Activated CD4-positive, alpha-beta memory T cell treated with anti-CD3 and anti-CD28 coated beads, Interleukin-2, amount 10 ng/mL, durations not matched to agents 7 days and 5 days (primary cell): ENCODE results near the gene C1orf94. TPM values are rescaled to one million over a fixed set of nuclear protein-coding genes. Genes with fewer than 3 reads are reported as not detected.

ENCODE experiments used
- CTCF ChIA-PET: fragments of 350-600 bp; sonication (Branson Sonifier 250); formaldehyde crosslinking; loops from one replicate; lab custom pipeline; 2021; ENCODE audit warnings: antibody characterized with exemption, inconsistent platforms; lab: Charles Lee
- POLR2A ChIA-PET: fragments of 350-600 bp; sonication (Branson Sonifier 250); formaldehyde crosslinking; loops from one replicate; lab custom pipeline; 2021; ENCODE audit warnings: antibody characterized with exemption; lab: Charles Lee
- DNase-seq: peaks from one replicate; pipeline ENCODE4 v3.0.0-alpha.2; 2020
- H3K27ac Mint-ChIP-seq: one replicate; pipeline ENCODE4 v1.8.0; 2021; ENCODE audit warnings: mild to moderate bottlenecking, mixed read lengths
- H3K27me3 Mint-ChIP-seq: one replicate; pipeline ENCODE4 v1.8.0; 2021; ENCODE audit warnings: mixed read lengths
- H3K36me3 Mint-ChIP-seq: one replicate; pipeline ENCODE4 v1.8.0; 2021; ENCODE audit warnings: low read depth, mixed read lengths
- H3K4me1 Mint-ChIP-seq: one replicate; pipeline ENCODE4 v1.8.0; 2021; ENCODE audit warnings: mixed read lengths
- H3K4me3 Mint-ChIP-seq: one replicate; pipeline ENCODE4 v1.8.0; 2021; ENCODE audit warnings: mild to moderate bottlenecking, mixed read lengths
- H3K9me3 Mint-ChIP-seq: one replicate; pipeline ENCODE4 v1.8.0; 2021; ENCODE audit warnings: mixed read lengths
- total RNA-seq, 2 experiments: library from RNA; stranded (reverse); gene quantifications; one replicate each; pipeline ENCODE4 v1.2.3, GENCODE V29; 2021

The C1orf94 gene
- total RNA-seq, 2 experiments from 2014 or later: not detected

GRCh38 chr1:34149501-34149900 is 27.2 kb upstream of the C1orf94 start:
- Mint-ChIP-seq H3K4me1 (no peaks in the 10 kb centered on the region), H3K27me3 (no peaks in the 10 kb centered on the region)
- CTCF ChIA-PET: no interaction called here

GRCh38 chr1:34153246-34153645 is 23.5 kb upstream of the C1orf94 start:
- H3K27me3 Mint-ChIP-seq: no peaks in the 10 kb centered on the region
- ChIA-PET POLR2A (no interaction called here), CTCF (no interaction called here)

More at GRCh38 chr1:34149501-34149900, 27.2 kb upstream of the C1orf94 start:
- H3K36me3 Mint-ChIP-seq: no peaks in the 10 kb centered on the region
- DNase-seq: no peak
- no peak overlapping the region for H3K27ac Mint-ChIP-seq
- POLR2A ChIA-PET: no interaction called here
- H3K4me3 Mint-ChIP-seq: no peak overlapping the region
- H3K9me3 Mint-ChIP-seq: no peaks in the 10 kb centered on the region

GRCh38 chr1:34155860-34156259 is 20.8 kb upstream of the C1orf94 start:
- H3K9me3 Mint-ChIP-seq: no peaks in the 10 kb centered on the region
- no peak overlapping the region for H3K27ac Mint-ChIP-seq
- POLR2A ChIA-PET: no interaction called here
- H3K4me3 Mint-ChIP-seq: no peak overlapping the region
- H3K27me3 Mint-ChIP-seq: peaks cover 3% of the 10 kb centered on the region
- DNase-seq: no peak
- CTCF ChIA-PET: no interaction called here
- H3K4me1 Mint-ChIP-seq: no peaks in the 10 kb centered on the region
- no peaks in the 10 kb centered on the region for H3K36me3 Mint-ChIP-seq

More at GRCh38 chr1:34153246-34153645, 23.5 kb upstream of the C1orf94 start:
- no peaks in the 10 kb centered on the region for H3K36me3 Mint-ChIP-seq
- no peaks in the 10 kb centered on the region for H3K9me3 Mint-ChIP-seq
- H3K27ac Mint-ChIP-seq: no peak overlapping the region
- no peak overlapping the region for H3K4me3 Mint-ChIP-seq
- DNase-seq: no peak
- H3K4me1 Mint-ChIP-seq: no peaks in the 10 kb centered on the region

GRCh38 chr1:34156739-34157138 is 20.0 kb upstream of the C1orf94 start:
- Mint-ChIP-seq H3K27ac (no peak overlapping the region), H3K4me1 (no peaks in the 10 kb centered on the region), H3K4me3 (no peak overlapping the region), H3K36me3 (no peaks in the 10 kb centered on the region), H3K27me3 (peaks cover 11% of the 10 kb centered on the region), H3K9me3 (no peaks in the 10 kb centered on the region)
- DNase-seq: no peak
- CTCF ChIA-PET: no interaction called here
- POLR2A ChIA-PET: no interaction called here

GRCh38 chr1:34162852-34163766 is 13.6 kb upstream of the C1orf94 start:
- Mint-ChIP-seq H3K36me3 (no peaks in the 10 kb centered on the region), H3K27me3 (peaks cover 54% of the 10 kb centered on the region), H3K4me1 (peaks cover 7% of the 10 kb centered on the region), H3K9me3 (no peaks in the 10 kb centered on the region), H3K4me3 (peak overlapping the region; percentile 48), H3K27ac (no peak overlapping the region)
- DNase-seq: peak; percentile 31
- POLR2A ChIA-PET: no interaction called here
- CTCF ChIA-PET: interaction anchor here (0.8 to 1.7 kb wide), 3 partner anchors 49 to 532 kb away, joined by 3 to 12 read pairs (median 3); no protein-coding TSS in a partner anchor

- Mint-ChIP-seq H3K27ac (no peak overlapping the region), H3K27me3 (peaks cover 60% of the 10 kb centered on the region), H3K4me3 (peak overlapping the region; percentile 48), H3K36me3 (no peaks in the 10 kb centered on the region), H3K9me3 (no peaks in the 10 kb centered on the region), H3K4me1 (peaks cover 7% of the 10 kb centered on the region)
- DNase-seq: no peak
- ChIA-PET POLR2A (interaction anchor here (0.8 kb wide), 1 partner anchor 12 kb away, joined by 3 read pairs; the partner anchor contains the start of gene C1orf94), CTCF (interaction anchor here (0.8 to 1.7 kb wide), 2 partner anchors 531 to 533 kb away, joined by 3 to 12 read pairs; no protein-coding TSS in a partner anchor)
Observed at GRCh38 chr1:34163792-34164731, 12.6 kb upstream of the C1orf94 start.

GRCh38 chr1:34164771-34165391 is 11.8 kb upstream of the C1orf94 start, which contains the start of gene CSMD2:
Gene CSMD2, minus strand, starts transcription at chr1:34165230. Its CDS starts 133 bp downstream, at chr1:34165097.
- H3K27me3 Mint-ChIP-seq: peaks cover 59% of the 10 kb centered on the region
- no peaks in the 10 kb centered on the region for H3K9me3 Mint-ChIP-seq
- H3K4me1 Mint-ChIP-seq: peaks cover 7% of the 10 kb centered on the region
- H3K36me3 Mint-ChIP-seq: no peaks in the 10 kb centered on the region
- no peak within 1 kb of the TSS for H3K27ac Mint-ChIP-seq
- H3K4me3 Mint-ChIP-seq: no peak within 1 kb of the TSS
- no peak for DNase-seq
- ChIA-PET POLR2A (interaction anchor here (0.8 kb wide), 1 partner anchor 12 kb away, joined by 3 read pairs; the partner anchor contains the start of gene C1orf94), CTCF (no interaction called here)

- no peak for DNase-seq
- ChIA-PET POLR2A (no interaction called here), CTCF (no interaction called here)
- no peaks in the 10 kb centered on the region for H3K36me3 Mint-ChIP-seq
- H3K4me1 Mint-ChIP-seq: peaks cover 7% of the 10 kb centered on the region
- H3K27ac Mint-ChIP-seq: no peak overlapping the region
- peaks cover 59% of the 10 kb centered on the region for H3K27me3 Mint-ChIP-seq
- no peak overlapping the region for H3K4me3 Mint-ChIP-seq
- no peaks in the 10 kb centered on the region for H3K9me3 Mint-ChIP-seq
Observed at GRCh38 chr1:34165422-34165921, 11.2 kb upstream of the C1orf94 start.

GRCh38 chr1:34166191-34166624 is 10.5 kb upstream of the C1orf94 start:
- Mint-ChIP-seq H3K27me3 (peaks cover 58% of the 10 kb centered on the region), H3K36me3 (no peaks in the 10 kb centered on the region), H3K27ac (no peak overlapping the region), H3K4me3 (no peak overlapping the region), H3K4me1 (peaks cover 7% of the 10 kb centered on the region), H3K9me3 (no peaks in the 10 kb centered on the region)
- POLR2A ChIA-PET: no interaction called here
- DNase-seq: no peak
- CTCF ChIA-PET: no interaction called here

GRCh38 chr1:34166625-34167361 is 9.9 kb upstream of the C1orf94 start:
- ChIA-PET CTCF (no interaction called here), POLR2A (no interaction called here)
- Mint-ChIP-seq H3K27ac (no peak overlapping the region), H3K4me3 (no peak overlapping the region), H3K36me3 (no peaks in the 10 kb centered on the region), H3K9me3 (no peaks in the 10 kb centered on the region), H3K27me3 (peaks cover 53% of the 10 kb centered on the region), H3K4me1 (peaks cover 7% of the 10 kb centered on the region)
- DNase-seq: no peak

GRCh38 chr1:34167389-34167788 is 9.3 kb upstream of the C1orf94 start:
- H3K27me3 Mint-ChIP-seq: peaks cover 49% of the 10 kb centered on the region
- no peaks in the 10 kb centered on the region for H3K9me3 Mint-ChIP-seq
- CTCF ChIA-PET: no interaction called here

GRCh38 chr1:34175744-34176143 is 963 bp upstream of the C1orf94 start:
- Mint-ChIP-seq H3K9me3 (no peaks in the 10 kb centered on the region), H3K36me3 (no peaks in the 10 kb centered on the region), H3K4me3 (no peak overlapping the region), H3K4me1 (no peaks in the 10 kb centered on the region), H3K27ac (no peak overlapping the region), H3K27me3 (peaks cover 11% of the 10 kb centered on the region)
- no peak for DNase-seq
- POLR2A ChIA-PET: no interaction called here
- CTCF ChIA-PET: no interaction called here

More at GRCh38 chr1:34167389-34167788, 9.3 kb upstream of the C1orf94 start:
- no peak overlapping the region for H3K4me3 Mint-ChIP-seq
- H3K4me1 Mint-ChIP-seq: peaks cover 7% of the 10 kb centered on the region
- H3K36me3 Mint-ChIP-seq: no peaks in the 10 kb centered on the region
- DNase-seq: no peak
- H3K27ac Mint-ChIP-seq: no peak overlapping the region
- POLR2A ChIA-PET: no interaction called here
